Prostate gland (tissue), 2 donors: ENCODE results near the gene TBK1. TPM values are rescaled to one million over a fixed set of nuclear protein-coding genes. Genes with fewer than 3 reads are reported as not detected.
"Not testable (repeated sequence)": the region's sequence is repeated elsewhere in the genome, so short reads cannot be mapped to it uniquely, and the experiment has no call there.

Source experiments
- DNase-seq: peaks from one replicate; pipeline ENCODE4 v3.0.0-alpha.2; 2019; ENCODE audit warnings: low spot score
- H3K27ac ChIP-seq, 2 donors: fragments of 200-600 bp; sonication (generic); 2 replicates each; pipeline ENCODE4 v1.5.1; 2017 to 2019
- H3K27me3 ChIP-seq: fragments of 200-600 bp; sonication (generic); replicated peaks from 2 replicates; pipeline ENCODE4 v1.5.1; 2019; ENCODE audit not compliant: insufficient read depth
- H3K36me3 ChIP-seq, 2 donors: fragments of 200-600 bp; sonication (generic); 1 replicate in 1 of 2; 2 replicates in 1 of 2; pipeline versions ENCODE4 v1.5.1 to v1.8.1; 2017 to 2019
- H3K4me1 ChIP-seq: fragments of 200-600 bp; sonication (generic); replicated peaks from 2 replicates; pipeline ENCODE4 v1.5.1; 2019
- H3K4me3 ChIP-seq, 2 donors: fragments of 200-600 bp; sonication (generic); 2 replicates each; pipeline ENCODE4 v1.5.1; 2017 to 2019
- H3K9me3 ChIP-seq: fragments of 200-600 bp; sonication (generic); 2 replicates; pipeline ENCODE4 v1.5.1; 2017
- CTCF ChIP-seq, 4 experiments: fragments of 200-600 bp in 2 of 4; fragments of 450-650 bp in 2 of 4; sonication (generic) in 2 of 4; IDR thresholded peaks; 1 replicate in 3 of 4; 2 replicates in 1 of 4; pipeline ENCODE4 v1.5.1; 2016 to 2019; ENCODE audit warnings: antibody characterized with exemption in 4 of 4, mild to moderate bottlenecking in 2 of 4, moderate library complexity in 2 of 4
- POLR2A ChIP-seq: fragments of 450-650 bp; IDR thresholded peaks from one replicate; pipeline ENCODE4 v1.6.1; 2016; ENCODE audit warnings: antibody characterized with exemption, mild to moderate bottlenecking
- POLR2AphosphoS5 ChIP-seq: sonication (generic); formaldehyde crosslinking; IDR thresholded peaks from one replicate; pipeline ENCODE4 v1.6.1; 2017; ENCODE audit warnings: antibody characterized with exemption
- WGBS: methylation state at CpG from one replicate; pipeline ENCODE4 v1.1.5; 2018; 5-methylcytosine and 5-hydroxymethylcytosine counted together
- intact Hi-C: fragments of 100-400 bp; cut with DNase I; formaldehyde crosslinking; loops from one replicate; pipeline ENCODE4 v1.14.2; 2022
- total RNA-seq, 2 donors: library from RNA; depleted of rRNA; stranded (reverse); fragments of >200 nt; gene quantifications; one replicate each; pipeline ENCODE4 v1.1.0, GENCODE V29; 2016

Gene TBK1
- total RNA-seq, 2 donors from 2014 or later, result 25.9 to 33.6 TPM

GRCh38 chr12:64518396-64518795, 66.5 kb downstream of the TBK1 start:
- intact Hi-C loops, result no loop called here
- WGBS, result 84% methylated on average over 5 of the region's 5 CpGs

GRCh38 chr12:64521833-64522232, 69.9 kb downstream of the TBK1 start:
- no peak for DNase-seq
- no peaks in the 10 kb centered on the region for H3K4me1 ChIP-seq
- H3K9me3 ChIP-seq, result no peaks in the 10 kb centered on the region
- intact Hi-C loops, result no loop called here
- TF ChIP-seq POLR2A (no peak), CTCF (IDR thresholded peaks at IDR 0.05) (no peak), POLR2AphosphoS5 (no peak)
- no peak overlapping the region for H3K27ac ChIP-seq
- no peaks in the 10 kb centered on the region for H3K27me3 ChIP-seq
- H3K4me3 ChIP-seq, result no peak overlapping the region
- 64% methylated on average over 3 of the region's 3 CpGs for WGBS
- no peaks in the 10 kb centered on the region for H3K36me3 ChIP-seq

More at GRCh38 chr12:64518396-64518795, 66.5 kb downstream of the TBK1 start:
- H3K27ac ChIP-seq, result no peak overlapping the region
- TF ChIP-seq POLR2AphosphoS5 (no peak), POLR2A (no peak), CTCF (IDR thresholded peaks at IDR 0.05) (no peak)
- no peaks in the 10 kb centered on the region for H3K9me3 ChIP-seq
- no peak overlapping the region for H3K4me3 ChIP-seq
- DNase-seq, result no peak
- no peaks in the 10 kb centered on the region for H3K4me1 ChIP-seq
- H3K27me3 ChIP-seq, result no peaks in the 10 kb centered on the region
- H3K36me3 ChIP-seq, result no peaks in the 10 kb centered on the region

- Histone ChIP-seq H3K36me3 (no peaks in the 10 kb centered on the region), H3K27me3 (no peaks in the 10 kb centered on the region), H3K9me3 (no peaks in the 10 kb centered on the region), H3K4me3 (no peak overlapping the region), H3K27ac (no peak overlapping the region), H3K4me1 (no peaks in the 10 kb centered on the region)
- DNase-seq, result no peak
- 18% methylated on average over 5 of the region's 5 CpGs for WGBS
- TF ChIP-seq POLR2AphosphoS5, result no peak
- no peak for TF ChIP-seq POLR2A
- TF ChIP-seq CTCF (IDR thresholded peaks at IDR 0.05), result no peak
- intact Hi-C loops, result no loop called here
Measured at GRCh38 chr12:64522316-64522715, 70.4 kb downstream of the TBK1 start.

- no peak for TF ChIP-seq POLR2A
- TF ChIP-seq POLR2AphosphoS5, result no peak
- no peak for TF ChIP-seq CTCF (IDR thresholded peaks at IDR 0.05)
Measured at GRCh38 chr12:64522807-64523206, 70.9 kb downstream of the TBK1 start.

GRCh38 chr12:64523565-64524444, 71.9 kb downstream of the TBK1 start:
- H3K27ac ChIP-seq, H3K27me3 ChIP-seq, H3K4me3 ChIP-seq, H3K9me3 ChIP-seq, H3K4me1 ChIP-seq, intact Hi-C loops, DNase-seq, H3K36me3 ChIP-seq: not testable (repeated sequence)
- 93% methylated on average over 11 of the region's 11 CpGs for WGBS

More at GRCh38 chr12:64522807-64523206, 70.9 kb downstream of the TBK1 start:
- Histone ChIP-seq H3K9me3 (no peaks in the 10 kb centered on the region), H3K27ac (no peak overlapping the region), H3K27me3 (no peaks in the 10 kb centered on the region), H3K4me1 (no peaks in the 10 kb centered on the region), H3K36me3 (no peaks in the 10 kb centered on the region), H3K4me3 (no peak overlapping the region)
- intact Hi-C loops, result no loop called here
- WGBS, result 75% methylated on average over 4 of the region's 4 CpGs
- no peak for DNase-seq
